NCI-H2196 (cell line): ENCODE data around the gene CEACAM20.
"Not testable (repeated sequence)": the region's sequence is repeated elsewhere in the genome, so short reads cannot be mapped to it uniquely, and the experiment has no call there.

Source experiments
- DNase-seq: peaks from one replicate; lab custom pipeline; 2025; ENCODE audit not compliant: unreplicated experiment; lab: John Stamatoyannopoulos, UW

CEACAM20 gene

GRCh38 chr19:44529536-44529935, at the start of gene CEACAM20:
CEACAM20 (minus strand) TSS chr19:44529675; CDS start chr19:44529509, 166 bp downstream.
- DNase-seq: no peak

GRCh38 chr19:44577566-44577874, 48.0 kb upstream of the CEACAM20 start:
- no peak for DNase-seq

- peak; percentile 66 for DNase-seq
These were observed 47.5 kb upstream of the CEACAM20 start for GRCh38 chr19:44576843-44577565.

DNA sequence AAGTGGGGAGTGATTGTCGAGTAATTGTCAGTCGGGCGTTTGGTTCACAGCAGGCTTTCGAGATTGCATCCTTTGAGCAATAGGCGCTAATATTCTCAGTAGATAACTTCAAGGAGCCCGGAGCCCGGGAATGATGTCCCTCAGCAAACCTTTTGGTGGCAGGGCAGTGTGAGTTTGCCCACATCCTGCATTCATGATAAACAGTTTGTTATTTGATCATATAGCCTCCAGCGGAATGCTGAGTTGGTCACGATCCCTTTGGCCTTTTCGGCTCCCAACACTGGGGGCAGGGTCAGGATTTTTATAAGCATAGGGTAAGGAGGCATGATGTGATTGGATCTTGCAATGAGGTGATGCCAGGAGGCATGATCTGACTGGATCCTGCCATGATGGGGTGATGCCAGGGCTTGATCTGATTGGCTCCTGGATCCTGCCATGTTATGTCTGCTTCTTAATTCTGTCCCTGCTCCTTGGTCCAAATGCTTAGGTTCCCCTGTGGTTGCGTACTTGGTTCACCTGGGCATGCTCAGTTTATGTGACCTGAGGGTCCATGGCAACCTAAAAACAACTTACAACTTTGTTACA, 45.7 kb upstream of the CEACAM20 start:
- no peak for DNase-seq

- no peak for DNase-seq
These were observed 44.9 kb upstream of the CEACAM20 start for GRCh38 chr19:44574186-44574950.

GRCh38 chr19:44573627-44574026, 44.2 kb upstream of the CEACAM20 start:
- DNase-seq: no peak

- no peak for DNase-seq
These were observed 43.7 kb upstream of the CEACAM20 start for GRCh38 chr19:44573183-44573582.

GRCh38 chr19:44572581-44572900, 43.1 kb upstream of the CEACAM20 start:
- no peak for DNase-seq

DNA sequence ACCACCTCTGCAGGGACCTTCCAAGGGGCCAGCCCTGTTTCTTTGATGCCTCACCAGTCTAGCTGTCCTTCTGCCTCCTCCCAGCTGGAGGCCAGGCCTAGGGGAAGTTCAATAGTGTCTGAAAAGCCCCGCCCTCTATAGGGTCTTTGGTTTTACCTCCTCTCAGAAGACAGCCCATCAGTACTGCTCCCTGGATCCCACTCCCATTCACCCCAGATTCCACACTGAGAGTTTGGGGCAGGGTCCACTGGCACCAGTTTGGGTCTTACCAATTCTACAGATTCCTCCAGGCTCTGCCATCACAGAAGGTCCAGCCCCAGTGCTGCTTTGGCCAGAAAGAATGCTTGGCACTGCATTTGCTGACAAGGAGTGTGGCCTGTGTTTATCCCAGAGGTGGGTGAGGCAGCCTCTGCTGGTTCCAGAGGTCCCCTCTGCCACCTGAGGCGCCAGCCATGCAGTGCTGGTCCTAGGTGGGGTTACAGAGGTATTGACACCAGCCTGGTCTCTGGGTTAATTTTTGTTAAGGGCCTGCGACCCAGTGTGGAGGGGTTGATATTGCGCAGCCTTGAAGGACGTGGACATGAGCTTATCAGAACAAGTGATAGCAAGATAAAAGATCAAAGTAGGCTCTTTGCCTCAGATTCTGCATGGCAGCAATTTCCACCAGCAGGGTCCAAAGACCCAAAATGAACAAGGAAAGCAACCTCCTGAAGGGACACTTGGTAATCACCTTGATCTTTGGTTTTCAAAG, 42.5 kb upstream of the CEACAM20 start:
- no peak for DNase-seq

DNA sequence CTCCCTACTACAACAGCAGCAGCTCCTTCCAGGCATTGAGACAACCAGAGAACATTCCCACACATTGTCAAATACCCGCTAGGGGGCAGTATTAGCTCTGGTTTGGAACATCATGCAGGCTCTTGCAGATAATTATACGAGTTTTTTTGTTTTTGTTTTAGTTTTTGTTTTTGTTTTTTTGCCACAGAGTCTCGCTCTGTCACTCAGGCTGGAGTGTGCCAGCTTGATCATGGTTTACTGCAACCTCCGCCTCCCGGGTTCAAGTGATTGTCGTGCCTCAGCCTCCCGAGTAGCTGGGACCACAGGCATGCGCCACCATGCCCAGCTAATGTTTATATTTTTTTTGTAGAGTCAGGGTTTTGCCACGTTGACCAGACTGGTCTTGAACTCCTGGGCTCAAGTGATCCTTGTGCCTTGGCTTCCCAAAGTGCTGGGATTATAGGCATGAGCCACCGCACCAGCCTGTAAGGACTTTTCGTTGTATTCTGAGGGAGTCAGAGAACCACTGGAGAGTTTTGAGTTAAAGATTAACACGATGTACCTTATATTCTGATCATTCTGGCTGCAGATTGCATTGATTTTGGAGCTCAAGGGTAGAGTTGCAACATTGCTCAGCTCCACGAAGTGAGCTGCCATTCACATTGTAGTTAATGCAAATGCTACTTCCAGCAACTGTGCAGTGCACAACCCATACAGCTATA, 41.7 kb upstream of the CEACAM20 start:
- peak; percentile 86 for DNase-seq

GRCh38 chr19:44570603-44570983, 41.1 kb upstream of the CEACAM20 start:
- no peak for DNase-seq

GRCh38 chr19:44567745-44568144, 38.3 kb upstream of the CEACAM20 start:
- DNase-seq: no peak

GRCh38 chr19:44566984-44567383, 37.5 kb upstream of the CEACAM20 start:
- no peak for DNase-seq

DNA sequence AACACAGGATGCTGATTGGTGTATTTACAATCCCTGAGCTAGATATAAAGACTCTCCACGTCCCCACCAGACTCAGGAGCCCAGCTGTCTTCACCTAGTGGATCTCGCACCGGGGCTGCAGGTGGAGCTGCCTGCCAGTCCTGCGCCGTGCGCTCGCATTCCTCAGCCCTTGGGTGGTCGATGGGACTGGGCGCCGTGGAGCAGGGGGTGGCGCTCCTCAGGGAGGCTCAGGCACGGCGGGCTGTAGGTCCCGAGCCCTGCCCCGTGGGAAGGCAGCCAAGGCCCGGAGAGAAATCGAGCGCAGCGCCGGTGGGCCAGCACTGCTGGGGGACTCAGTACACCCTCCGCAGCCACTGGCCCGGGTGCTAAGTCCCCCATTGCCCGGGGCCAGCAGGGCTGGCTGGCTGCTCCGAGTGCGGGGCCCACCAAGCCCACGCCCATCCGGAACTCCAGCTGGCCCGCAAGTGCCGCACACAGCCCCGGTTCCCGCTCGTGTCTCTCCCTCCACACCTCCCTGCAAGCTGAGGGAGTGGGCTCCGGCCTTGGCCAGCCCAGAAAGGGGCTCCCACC, 33.7 kb upstream of the CEACAM20 start:
- not testable (repeated sequence) for DNase-seq

GRCh38 chr19:44557933-44558332, 28.5 kb upstream of the CEACAM20 start:
- no peak for DNase-seq

GRCh38 chr19:44554641-44555246, 25.3 kb upstream of the CEACAM20 start:
- DNase-seq: no peak

DNA sequence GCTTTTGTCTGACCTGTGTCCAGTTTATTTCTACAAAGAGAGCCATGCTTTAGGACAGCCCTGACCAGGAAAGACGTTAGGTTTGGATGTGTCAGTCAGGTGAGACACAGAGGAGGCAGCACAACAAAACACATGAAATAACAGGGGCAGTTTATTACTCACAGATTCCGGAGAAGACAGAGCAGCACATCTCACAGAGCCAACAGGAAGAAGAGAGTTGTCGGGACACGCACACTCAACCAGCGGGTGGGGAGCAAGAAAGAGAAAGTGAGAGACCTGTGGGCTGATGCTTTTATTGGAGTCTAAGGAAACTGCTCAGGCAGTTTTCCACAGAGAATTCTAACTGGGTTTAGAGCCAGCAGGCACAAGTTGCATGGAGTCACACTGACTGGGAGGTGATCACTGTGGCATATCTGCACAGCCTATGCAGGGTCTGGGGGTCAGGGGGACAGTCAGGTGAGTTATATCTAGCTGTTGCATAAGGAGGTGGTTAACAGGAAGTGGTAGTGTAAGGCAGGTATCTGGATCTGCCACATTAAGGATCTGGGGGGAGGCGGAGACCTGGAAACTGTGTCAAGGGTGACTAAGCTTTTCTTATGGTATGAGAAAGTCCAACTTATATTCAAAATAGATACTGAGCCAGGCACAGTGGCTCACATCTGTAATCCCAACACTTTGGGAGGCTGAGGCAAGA, 24.1 kb upstream of the CEACAM20 start:
- no peak for DNase-seq

GRCh38 chr19:44552324-44552723, 22.8 kb upstream of the CEACAM20 start:
- no peak for DNase-seq

DNA sequence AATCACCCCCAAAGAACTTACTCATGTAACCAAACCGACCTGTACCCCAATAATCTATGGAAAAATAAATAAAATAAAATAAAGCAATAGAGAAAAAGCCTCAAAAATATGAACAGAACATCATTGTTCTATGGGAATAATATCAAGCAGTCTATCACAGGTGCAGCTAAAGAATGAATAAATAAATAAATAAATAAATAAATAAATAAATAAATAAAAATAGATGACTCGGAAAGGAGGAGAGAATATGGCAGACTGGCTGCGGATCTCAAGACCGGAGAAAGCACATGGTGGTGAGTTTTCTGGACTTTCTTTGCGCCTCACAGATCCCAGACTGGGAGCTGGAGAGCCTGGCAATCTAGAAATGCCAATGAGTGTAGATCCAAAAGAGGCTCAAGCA, 22.4 kb upstream of the CEACAM20 start:
- no peak for DNase-seq

- not testable (repeated sequence) for DNase-seq
These were observed 21.5 kb upstream of the CEACAM20 start for GRCh38 chr19:44550976-44551375.
